HG03521 (cell line): ENCODE data around the gene PDGFA.

Source experiments
- ATAC-seq: cut with Tn5 transposase; IDR thresholded peaks from one replicate; pipeline ENCODE4 v1.9.1; 2021; ENCODE audit warnings: mild to moderate bottlenecking, moderate library complexity; ENCODE audit not compliant: unreplicated experiment

Gene PDGFA

DNA sequence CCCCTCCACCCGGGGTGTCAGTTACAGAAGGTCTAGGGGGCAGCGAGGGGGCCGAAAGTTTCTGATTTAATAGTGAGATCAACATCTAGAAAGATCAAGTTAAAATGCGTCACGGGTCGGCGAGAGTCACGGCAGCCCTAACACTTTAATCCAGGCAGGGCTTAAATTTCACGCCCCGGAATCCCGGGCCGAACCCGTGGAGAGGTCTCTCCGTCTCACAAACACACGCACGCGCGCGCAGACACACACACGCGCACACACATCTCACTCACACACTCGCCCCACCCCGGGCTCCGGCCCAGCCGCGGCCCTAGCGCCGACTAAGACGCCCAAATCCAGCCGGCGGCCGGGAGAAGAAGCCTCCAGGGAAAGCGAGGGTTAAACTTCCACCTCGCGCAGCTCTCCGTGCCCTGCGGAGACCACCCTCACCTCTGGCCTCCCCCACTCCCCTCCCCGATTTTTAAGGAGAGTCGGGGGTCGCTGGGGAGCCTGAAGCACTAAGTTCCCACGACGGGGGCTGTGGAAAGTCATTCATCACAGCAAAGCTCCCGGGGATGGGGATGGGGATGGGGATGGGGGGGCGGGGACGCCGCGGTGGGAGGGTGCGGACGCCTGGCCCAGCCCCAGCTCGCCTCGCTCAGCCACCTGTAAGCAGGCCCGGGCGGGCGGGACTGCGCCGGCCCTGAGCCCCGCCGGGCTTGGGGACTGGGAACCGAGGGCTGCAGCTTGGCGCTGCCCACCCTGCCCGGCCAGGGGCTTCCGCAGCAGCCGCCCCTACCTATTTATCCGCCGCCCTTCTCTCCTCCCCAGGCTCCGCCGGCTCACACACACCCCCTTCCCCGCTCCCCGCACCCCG is 1.6 kb downstream of the PDGFA start:
- no peak for ATAC-seq

DNA sequence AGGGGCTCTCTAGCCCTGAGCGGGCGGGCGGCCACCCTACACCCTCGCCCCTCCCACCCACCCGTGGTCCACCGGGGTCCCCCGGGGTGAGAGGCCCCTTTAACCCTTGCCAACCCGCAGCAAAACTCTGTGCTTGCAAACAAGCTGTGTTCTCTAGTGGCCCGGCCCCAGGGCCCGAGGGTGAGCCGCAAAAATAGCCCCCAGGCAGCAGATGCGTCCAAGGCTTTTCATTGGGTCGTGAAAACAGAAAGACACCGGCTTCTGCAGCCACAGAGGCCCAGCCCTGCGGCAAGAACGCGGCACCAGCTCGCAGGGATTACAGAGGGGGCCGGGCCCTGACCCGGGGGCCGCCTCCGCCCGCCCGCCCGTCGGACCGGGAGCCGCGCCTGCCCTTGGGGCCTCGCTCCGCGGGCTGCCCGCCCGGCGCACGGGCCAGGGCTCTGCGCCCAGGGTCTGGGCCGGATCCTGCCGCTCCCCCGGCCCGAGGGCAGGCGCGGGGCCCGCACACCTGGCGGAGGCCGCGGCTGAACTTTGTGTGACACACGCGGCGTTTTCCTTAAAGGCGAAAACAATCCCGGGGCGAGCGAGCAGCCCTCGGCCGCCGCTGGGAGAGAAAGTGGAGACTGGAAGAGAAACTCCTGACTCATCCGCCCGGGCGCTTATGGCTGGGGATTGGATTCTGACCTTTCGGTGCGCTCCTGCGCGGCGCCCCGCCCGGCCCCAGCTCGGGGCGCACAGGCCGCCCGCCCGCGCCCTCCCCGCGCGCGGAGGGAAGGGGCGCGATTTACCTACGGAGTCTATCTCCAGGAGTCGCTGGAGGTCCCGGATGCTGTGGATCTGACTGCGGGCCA is 2.8 kb downstream of the PDGFA start:
- ATAC-seq = no peak

DNA sequence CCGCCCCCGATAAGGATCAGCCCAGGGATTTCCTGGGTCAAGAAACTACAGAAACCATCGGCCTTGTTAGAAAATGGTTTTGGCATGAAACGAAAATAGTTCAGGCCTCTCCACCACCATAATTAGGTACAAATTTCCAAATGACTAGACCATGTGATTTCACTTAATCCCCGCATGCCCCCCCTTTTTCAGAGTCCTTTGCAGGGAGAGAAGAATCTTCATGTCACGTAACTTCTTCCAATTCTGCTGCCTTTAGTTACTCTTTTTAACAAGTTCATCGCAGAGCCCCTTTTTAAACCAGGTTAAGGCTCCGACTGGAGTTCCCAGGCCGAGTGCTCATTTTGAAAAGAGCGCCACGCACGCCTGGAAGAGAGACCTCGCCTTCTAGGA is 3.4 kb downstream of the PDGFA start:
- ATAC-seq = no peak

DNA sequence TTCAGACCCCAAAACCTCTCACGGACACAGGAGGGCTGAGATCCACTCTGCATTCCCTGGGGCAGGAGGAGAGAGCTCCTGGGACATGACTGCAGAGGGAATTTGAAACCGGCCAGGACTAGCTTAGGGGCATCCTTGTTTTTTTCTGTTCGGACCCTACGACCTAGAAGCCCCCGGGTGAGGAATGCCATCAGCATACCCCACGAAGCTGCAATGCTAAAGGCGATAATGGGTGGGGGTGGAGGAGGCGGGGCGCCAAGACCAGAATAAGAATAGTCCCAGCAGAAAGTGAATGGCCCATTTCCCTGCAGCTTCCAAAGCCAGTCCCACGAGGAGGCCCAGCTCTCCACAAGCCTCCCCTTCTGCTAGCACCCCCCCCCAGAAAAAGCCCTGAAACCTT is 4.0 kb downstream of the PDGFA start:
- ATAC-seq = no peak

DNA sequence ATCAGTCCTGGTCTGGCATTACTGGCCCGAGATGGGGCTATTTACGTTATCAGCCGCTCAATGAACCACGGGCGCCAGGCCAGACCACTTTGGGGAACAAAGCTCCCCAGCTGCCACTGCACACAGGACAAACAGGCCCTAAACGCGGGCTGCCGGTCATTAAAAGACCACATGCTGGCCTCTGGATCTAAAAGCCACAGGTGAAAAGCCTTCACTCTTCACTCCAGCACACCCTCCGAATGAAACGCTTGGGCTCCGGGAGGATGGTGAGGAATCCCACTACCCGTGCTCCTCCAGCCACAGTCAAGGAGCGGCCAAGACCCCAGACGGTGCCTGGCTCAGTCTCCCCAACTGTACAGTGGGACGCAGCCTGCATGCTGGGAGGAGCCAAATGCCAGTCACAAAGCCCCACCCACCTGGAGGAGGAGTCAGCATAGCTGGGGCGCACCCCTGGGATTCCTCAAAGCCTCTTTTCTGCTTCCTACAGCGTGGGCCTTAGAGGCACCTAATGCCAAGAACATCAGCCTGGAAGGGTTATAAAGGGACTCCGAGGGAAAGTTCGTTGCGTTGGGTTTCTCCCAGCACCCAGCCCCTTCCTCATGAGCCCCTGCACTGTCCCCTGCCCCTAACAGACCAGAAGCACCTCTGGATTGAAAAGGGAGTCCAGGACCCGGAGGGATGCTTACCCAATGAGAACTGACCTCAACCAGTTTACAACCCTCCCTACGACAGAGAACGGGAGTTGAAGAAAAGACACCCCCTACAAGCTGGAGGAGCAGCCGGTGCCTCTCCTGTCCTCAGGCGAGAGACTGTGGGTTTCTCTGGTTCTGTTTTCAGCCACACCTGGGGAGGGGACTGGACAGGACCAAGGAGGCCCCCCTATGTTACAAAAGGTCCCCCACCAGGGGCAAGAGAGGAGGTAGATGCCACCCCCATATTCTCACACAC is 4.7 kb downstream of the PDGFA start:
- ATAC-seq = no peak

DNA sequence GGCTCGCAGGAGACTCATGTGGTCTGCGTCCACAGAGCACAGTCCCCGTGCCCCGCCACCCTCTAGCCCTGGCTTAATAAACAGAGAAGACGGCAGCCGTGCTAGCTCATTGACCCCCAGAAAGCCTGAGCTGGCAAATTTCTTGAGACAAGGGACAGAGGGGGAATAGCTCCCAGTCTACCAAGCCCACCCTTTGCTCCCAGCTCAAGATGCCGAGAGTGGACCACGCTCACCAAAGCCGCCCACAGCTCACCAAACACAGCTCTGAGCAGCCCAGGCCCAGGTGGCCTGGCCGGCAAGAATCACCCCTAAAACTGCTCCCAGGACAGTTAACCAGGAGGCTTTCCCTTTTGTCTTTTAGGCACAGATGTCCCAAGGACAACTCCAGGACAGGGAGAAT is 5.4 kb downstream of the PDGFA start:
- ATAC-seq = no peak

DNA sequence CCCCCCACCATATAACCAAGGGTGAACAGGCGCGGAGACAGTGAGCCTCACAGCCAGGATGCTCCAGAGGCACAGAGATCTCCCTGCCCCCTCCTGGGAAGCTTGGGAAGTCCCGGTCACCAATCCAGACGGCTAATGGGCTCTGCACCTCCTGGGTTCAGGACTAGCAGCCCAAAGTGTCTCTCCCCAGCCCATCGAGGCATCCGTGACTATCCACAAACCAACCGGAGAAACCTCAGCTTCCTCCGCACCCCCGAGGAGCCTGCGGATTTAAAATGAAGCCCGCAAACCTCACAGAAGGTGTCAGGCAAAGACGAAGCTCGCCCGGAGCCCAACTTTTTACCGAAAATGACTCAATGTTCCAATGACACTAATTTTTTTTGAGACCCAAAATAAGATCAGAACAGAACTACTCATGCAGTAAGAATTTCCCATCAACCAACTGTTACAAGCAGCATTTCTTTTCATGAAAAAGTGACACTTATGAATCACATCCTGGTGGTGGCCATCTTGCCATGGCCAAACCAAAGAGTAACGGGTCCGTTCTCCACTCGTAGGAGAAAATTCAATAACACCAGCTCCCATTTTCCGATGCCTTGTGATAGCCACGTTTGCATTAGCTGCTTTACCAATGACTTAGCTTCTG is 6.0 kb downstream of the PDGFA start:
- no peak for ATAC-seq

DNA sequence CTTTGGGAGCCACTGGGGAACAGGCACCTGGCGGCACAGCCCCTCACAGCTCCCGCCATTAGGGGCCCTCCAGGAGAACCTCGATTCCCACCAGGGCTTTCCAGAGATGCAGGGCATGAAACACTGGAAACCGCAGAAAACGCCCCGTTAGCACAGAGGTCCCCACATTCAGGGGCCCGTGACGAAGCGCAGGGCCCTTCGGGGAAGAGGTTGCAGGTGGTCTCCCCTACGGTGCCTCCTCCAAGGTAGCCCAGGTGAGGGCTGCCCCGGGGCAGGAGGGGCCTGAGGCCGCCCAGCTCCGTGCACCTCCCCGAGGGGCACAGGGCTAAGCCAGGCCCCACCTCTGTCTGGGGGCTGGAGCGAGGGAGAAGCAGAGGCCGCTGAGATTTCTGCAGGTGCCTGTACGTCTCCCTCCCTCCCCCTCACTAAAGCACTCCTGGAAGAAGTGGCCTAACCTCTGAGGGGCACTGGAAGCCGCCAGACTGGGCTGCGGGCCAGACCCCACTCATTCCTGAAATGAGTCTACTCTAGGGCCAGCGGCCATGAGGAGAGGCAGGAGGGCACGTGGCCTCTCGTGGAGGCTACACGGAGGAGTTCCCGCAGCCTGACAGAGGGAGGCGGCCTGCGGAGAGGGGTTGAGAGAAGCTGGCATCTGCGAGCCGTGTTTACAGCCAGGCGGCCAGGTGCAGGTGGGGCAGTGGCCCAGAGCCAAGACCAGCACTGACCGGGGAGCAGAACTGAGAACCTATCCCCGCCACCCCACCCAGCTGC is 6.9 kb downstream of the PDGFA start:
- ATAC-seq = no peak

DNA sequence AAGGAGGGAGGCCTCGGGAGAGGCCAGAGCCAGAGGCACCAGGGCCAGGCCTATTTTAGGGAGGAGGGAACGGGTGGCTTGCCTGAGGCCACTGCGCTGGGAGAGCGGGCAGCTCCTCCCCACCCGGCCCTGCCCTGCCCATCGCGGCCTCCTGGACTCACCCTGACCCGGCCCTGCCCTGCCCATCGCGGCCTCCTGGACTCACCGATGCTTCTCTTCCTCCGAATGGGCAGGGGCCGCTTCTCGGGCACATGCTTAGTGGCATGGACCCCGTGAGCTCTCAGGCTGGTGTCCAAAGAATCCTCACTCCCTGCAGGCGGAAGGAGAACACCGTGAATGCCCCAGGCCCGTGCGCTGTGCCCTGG is 7.5 kb downstream of the PDGFA start:
- no peak for ATAC-seq

DNA sequence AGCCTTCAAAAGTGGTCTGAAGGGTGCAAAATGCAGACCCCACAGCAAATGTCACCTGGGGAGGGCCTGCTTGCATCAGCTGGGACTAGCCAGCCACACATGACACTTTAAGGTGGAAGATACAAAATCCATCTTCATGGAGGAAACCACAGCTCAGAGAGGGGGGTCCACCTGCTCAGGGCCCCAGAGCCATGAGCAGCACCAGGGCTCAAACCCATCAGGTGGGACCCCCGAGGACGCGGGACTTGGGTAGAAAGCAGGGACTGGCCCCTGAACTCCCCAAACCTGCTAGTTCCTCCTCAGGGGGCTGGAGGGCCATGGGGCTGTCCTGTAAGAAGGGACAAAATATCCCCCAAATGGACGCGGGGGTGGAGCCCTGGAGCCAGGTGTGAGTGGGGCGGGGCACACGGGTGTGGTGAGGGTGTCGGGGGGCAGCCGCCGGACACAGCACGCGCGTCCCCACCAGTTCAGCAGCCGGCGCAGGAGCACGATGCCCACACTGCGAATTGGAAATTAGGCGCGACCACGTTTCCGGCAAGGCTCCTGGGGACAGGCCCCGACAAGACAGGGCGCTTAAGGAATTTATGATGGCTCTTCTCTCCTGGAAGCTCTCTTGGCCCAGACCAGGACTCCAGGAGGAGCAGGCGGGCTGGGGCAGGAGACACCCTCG is 8.0 kb downstream of the PDGFA start:
- ATAC-seq = no peak

DNA sequence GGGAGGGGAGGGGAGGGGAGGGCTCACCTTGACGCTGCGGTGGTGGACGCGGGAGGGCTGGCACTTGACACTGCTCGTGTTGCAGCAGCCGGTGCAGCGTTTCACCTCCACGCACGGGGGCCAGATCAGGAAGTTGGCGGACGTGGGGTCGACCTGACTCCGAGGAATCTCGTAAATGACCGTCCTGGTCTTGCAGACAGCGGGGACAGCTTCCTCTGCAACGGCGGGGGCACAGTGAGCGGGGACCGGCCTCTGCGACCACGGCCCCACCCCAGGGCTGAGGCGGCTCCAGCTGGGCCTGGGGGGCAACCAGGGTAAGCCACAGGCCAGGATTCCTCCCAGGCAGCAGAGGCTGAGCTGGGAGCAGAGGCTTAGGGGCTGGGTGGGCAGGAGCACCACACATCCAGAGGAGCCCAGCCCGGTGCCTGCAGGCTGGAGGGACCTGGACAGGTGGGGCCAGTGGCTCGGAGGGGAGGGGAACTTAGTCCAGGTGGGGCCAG is 8.8 kb downstream of the PDGFA start:
- ATAC-seq = no peak

DNA sequence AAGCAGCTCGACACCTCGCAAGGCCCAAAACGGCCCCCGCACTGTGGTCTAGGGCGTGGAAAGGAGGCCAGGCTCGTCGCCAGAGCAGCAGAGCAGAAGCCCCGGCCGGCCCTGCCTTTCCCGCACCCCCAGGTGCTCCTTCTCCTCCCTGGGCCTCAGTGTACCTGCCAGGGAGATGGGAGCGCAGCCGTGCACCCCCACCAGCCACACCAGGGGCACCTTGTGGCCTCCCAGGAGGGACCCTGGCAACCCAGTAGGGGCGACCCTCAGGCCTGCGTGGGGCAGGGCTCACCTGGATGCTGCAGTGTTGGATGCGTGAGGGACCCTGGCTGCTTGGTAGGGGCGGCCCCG is 9.5 kb downstream of the PDGFA start:
- no peak for ATAC-seq

DNA sequence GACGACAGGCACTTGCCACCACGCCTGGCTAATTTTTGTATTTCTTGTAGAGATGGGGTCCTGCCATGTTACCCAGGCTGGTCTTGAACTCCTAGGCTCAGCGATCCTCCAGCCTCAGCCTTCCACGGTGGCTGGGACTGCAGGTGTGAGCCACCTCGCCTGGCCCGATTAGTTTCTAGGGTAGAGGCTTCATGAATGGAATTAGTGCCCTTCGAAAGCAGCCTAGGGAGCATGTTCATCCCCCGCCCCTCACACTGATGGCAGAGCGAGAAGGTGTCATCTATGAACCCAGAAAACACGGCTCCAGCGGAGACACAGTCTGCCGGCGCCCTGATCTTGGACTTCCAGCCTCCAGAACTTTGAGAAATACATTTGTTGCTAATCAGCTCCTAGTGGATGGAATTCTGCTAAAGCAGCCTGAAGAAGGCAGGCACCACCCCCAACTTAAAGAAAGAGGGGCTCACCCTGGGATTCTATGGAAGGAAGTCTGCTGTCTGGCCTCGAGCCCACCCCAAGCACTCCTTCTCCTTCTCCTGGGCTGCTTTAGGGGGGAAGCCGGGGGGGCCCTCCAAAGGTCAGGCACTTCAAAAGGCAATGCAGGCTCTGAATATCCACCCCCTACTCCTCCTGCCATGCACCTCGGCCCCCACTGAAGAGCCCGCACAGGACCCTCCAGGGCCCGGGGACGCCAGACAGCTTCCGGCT is 10.1 kb downstream of the PDGFA start:
- no peak for ATAC-seq

DNA sequence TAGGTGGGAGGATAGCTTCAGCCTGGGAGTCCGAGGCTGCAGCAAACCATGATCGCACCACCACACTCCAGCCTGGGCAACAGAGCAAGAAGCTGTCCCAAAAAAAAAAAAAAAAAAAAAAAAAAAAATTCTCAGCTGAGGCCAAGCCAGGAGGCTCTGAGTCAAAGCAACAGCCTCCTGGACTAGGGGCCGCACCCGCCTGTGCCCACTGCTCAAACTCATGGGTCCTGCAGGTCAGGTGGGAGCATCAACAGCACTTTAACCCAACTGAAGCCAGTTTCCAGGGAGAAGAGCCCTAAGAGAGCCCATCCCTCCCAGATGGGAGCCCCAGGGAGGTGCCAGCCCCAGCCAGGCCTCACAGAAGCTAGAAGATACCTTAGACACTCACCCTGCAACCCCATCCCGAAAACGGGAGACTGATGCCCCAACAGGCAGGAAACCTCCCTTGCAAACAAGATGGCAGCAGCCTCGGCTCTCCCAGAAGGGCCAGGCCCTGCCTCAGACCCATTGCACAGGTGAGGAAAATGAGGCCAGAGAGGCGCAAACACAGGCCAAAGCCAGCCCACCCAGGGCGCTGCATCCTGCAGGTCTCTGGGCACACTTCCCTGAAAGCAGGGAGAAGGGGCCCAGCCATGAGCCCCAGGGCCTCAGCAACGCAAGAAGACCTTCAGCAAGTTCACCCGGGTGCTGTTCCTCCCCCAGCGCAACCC is 11.0 kb downstream of the PDGFA start:
- no peak for ATAC-seq

DNA sequence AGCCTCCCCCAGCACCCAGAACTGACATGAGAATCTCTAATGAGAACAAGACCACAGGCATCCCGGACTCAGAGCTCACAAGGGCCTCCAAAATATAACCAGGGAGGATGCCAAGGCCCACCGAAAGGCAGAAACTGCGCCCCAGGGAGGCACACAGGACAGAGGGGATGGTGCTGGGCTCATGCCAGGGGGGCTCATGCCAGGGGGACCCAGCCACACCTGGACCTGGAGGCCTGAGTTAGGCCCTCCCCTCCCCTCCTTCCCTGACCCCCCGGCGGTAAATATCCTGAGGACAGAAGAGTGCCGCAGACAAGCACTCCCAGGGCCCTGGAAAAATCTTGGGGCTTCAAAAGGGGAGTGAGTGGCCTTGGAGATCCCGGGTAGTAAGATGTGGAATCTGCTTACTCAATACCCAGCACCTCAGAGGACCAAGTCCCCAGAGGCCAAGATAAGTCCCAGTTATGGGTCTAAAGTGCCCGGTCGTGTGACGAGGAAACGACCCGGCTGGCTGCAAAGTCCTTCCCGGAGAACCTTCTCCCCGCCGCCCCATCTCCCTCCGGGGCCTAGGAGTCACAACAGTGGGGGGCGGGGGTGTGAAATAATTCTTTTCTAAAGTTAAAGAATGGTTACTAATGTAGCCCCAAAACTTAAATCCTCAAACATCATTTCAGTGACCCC is 11.9 kb downstream of the PDGFA start:
- ATAC-seq = no peak

DNA sequence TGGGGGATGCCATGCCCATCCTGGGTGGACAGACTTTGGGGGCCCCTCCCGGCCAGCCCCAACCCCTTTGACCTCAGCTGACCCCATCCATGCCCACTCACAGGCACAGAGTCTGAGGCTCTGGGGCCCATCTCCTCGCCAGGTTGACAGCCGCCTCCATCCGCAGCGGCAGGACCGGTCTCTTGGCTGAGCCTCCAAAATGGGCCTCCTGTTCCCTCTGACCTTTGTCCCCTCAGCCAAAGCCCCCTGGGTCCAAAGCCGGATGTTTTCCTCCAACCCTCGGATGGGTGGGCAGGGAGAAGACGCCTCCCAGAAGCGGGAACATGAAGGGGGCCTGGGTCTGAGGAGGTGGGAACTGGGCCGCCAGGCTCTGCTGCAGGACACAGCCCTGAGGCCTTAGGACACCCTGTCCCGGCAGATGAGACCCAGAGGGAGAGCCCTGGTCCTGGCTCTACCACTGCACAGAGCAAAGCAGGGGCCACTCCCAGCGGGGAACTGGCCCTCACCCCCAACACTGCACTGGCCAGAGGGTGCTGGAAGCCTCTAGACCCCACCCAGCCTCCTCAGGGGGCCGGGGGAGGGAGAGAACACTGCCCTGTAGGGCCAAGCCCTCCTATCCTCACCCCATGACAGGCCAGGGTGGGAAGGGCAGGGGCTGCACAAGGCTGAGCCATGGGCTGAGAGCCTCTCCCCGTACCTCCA is 12.6 kb downstream of the PDGFA start:
- no peak for ATAC-seq

DNA sequence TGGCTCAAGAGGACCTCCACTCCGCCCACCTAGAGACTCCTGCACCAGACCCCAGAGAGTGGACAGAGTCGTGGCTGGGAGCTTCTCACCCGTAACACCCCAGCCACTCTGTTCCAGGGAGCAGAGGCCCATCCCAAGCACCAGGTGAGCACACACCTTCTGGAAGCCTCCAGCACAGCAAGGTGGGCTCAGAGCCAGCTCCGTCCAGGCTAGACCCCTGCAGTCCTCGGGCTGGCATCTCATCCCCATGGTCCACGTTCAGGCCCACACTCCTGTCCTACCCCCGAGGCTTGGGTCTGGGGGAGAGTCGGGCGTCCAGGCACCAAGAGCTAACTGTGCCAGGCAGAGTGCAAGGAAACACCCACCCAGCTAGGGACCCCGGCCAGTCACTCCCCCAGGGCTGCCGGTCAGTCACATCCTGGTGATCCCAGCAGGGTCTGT is 13.2 kb downstream of the PDGFA start:
- ATAC-seq = no peak
